ENCODE results near the gene DDX4. TPM values are rescaled to one million over a fixed set of nuclear protein-coding genes. Genes with fewer than 3 reads are reported as not detected.

The DDX4 gene
- total RNA-seq, 1 experiment from 2014 or later = not detected

- no peak within 1 kb of the TSS for H3K4me3 ChIP-seq
- peak; percentile 32 for DNase-seq
These were observed 113.2 kb downstream of the DDX4 start, which contains the start of gene IL31RA for GRCh38 chr5:55850839-55851674. Gene IL31RA (plus strand): TSS chr5:55851357. CDS start chr5:55851571, 214 bp downstream.

GRCh38 chr5:55851675-55851979, 113.8 kb downstream of the DDX4 start:
- H3K4me3 ChIP-seq = no peak overlapping the region
- no peaks in the 10 kb centered on the region for H3K9me3 ChIP-seq
- no peaks in the 10 kb centered on the region for H3K36me3 ChIP-seq
- DNase-seq = no peak
- no peaks in the 10 kb centered on the region for H3K27me3 ChIP-seq

More at GRCh38 chr5:55850839-55851674, 113.2 kb downstream of the DDX4 start, which contains the start of gene IL31RA:
- Histone ChIP-seq H3K27me3 (no peaks in the 10 kb centered on the region), H3K36me3 (no peaks in the 10 kb centered on the region), H3K9me3 (peaks cover under 1% of the 10 kb centered on the region; the same call in 1 of the 2 replicates)

GRCh38 chr5:55852503-55852902, 114.6 kb downstream of the DDX4 start:
- Histone ChIP-seq H3K9me3 (no peaks in the 10 kb centered on the region), H3K27me3 (no peaks in the 10 kb centered on the region)
- DNase-seq = no peak

GRCh38 chr5:55853041-55853670, 115.3 kb downstream of the DDX4 start:
- Histone ChIP-seq H3K4me3 (no peak overlapping the region), H3K27me3 (no peaks in the 10 kb centered on the region), H3K9me3 (no peaks in the 10 kb centered on the region), H3K36me3 (no peaks in the 10 kb centered on the region)
- DNase-seq = no peak

More at GRCh38 chr5:55852503-55852902, 114.6 kb downstream of the DDX4 start:
- Histone ChIP-seq H3K36me3 (no peaks in the 10 kb centered on the region), H3K4me3 (no peak overlapping the region)

DNA sequence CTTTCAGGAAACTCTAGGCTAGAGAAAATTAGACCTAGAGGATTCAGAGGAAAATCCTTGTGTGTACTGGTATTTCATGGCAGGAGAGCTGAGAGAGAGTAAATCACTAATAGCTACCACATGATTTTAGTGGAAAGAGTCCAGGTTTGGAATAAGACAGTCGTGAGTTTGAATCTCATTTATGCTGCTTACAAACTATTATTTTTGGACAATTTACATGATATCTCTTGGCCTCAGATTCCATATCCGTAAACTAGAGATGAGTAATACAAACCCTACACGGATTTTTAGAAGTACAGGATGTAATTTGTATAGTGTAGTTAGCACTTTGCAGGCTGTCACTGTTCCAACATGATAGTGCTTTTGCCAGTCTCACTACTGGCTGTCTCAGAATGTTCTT, 116.0 kb downstream of the DDX4 start:
- no peaks in the 10 kb centered on the region for H3K36me3 ChIP-seq
- no peaks in the 10 kb centered on the region for H3K27me3 ChIP-seq
- H3K4me3 ChIP-seq = no peak overlapping the region
- peak; percentile 23 for DNase-seq
- no peaks in the 10 kb centered on the region for H3K9me3 ChIP-seq

GRCh38 chr5:55855509-55855908, 117.6 kb downstream of the DDX4 start:
- no peaks in the 10 kb centered on the region for H3K36me3 ChIP-seq
- H3K9me3 ChIP-seq = no peaks in the 10 kb centered on the region
- H3K27me3 ChIP-seq = no peaks in the 10 kb centered on the region
- DNase-seq = no peak
- no peak overlapping the region for H3K4me3 ChIP-seq

DNA sequence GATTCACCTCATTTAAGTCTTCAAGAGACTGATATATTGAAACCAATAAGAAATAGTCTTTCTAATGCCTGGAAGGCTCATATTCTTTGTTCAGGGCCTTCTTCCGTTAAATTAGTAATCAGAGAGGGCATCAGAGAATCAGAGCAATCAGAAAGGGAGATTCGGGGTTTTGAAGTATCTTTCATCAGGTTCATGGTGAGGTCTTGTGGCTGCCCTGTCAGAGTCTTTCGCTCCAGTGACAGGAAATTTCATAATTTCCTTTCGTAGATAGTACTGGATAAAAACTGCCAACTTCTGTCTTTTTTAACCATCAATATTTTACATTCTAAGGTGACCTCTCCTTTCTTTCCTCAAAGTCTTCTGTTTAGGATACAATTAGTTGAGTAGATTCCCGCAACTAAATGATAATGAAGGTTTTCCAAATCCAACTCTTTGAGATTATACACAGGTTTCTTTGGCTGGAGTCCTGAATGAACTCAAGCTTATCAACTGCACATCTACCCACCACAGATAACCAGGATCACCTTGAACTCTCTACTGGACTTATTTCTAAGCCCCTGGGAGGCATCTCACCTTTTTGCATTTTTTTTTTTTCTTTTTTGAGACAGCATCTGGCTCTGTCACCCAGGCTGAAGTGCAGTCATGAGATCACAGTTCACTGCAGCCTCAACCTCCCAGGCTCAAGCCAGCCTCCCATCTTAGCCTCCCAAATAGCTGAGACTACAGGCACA, 118.8 kb downstream of the DDX4 start:
- DNase-seq = no peak
- Histone ChIP-seq H3K27me3 (no peaks in the 10 kb centered on the region), H3K36me3 (no peaks in the 10 kb centered on the region), H3K9me3 (no peaks in the 10 kb centered on the region), H3K4me3 (no peak overlapping the region)

GRCh38 chr5:55857247-55857640, 119.4 kb downstream of the DDX4 start:
- Histone ChIP-seq H3K4me3 (no peak overlapping the region), H3K27me3 (no peaks in the 10 kb centered on the region)

GRCh38 chr5:55858104-55858503, 120.2 kb downstream of the DDX4 start:
- no peak overlapping the region for H3K4me3 ChIP-seq
- no peak for DNase-seq
- H3K9me3 ChIP-seq = no peaks in the 10 kb centered on the region
- no peaks in the 10 kb centered on the region for H3K36me3 ChIP-seq
- H3K27me3 ChIP-seq = no peaks in the 10 kb centered on the region

More at GRCh38 chr5:55857247-55857640, 119.4 kb downstream of the DDX4 start:
- DNase-seq = no peak
- H3K36me3 ChIP-seq = no peaks in the 10 kb centered on the region
- no peaks in the 10 kb centered on the region for H3K9me3 ChIP-seq

GRCh38 chr5:55860288-55860687, 122.4 kb downstream of the DDX4 start:
- Histone ChIP-seq H3K36me3 (no peaks in the 10 kb centered on the region), H3K4me3 (no peak overlapping the region), H3K9me3 (no peaks in the 10 kb centered on the region), H3K27me3 (no peaks in the 10 kb centered on the region)
- DNase-seq = no peak

DNA sequence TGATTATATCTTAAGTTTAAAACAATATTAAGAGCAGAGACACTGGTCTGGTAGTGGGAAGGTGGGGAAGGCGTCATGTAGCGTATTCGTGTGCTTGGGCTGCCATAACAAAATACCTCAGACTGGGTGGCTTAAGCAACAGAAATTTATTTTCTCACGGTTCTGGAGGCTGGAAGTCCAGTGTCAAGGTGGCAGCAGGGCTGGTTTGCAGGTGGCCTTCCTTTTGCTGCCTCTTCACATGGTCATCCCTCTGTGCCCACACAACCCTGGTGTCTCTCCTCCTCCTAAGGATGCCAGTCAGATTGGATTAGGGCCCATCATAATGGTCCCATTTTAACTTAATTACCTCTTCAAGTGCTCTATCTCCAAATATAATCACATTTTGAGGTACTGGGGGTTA, 122.8 kb downstream of the DDX4 start:
- DNase-seq = no peak
- Histone ChIP-seq H3K36me3 (no peaks in the 10 kb centered on the region), H3K9me3 (no peaks in the 10 kb centered on the region), H3K4me3 (no peak overlapping the region), H3K27me3 (no peaks in the 10 kb centered on the region)

DNA sequence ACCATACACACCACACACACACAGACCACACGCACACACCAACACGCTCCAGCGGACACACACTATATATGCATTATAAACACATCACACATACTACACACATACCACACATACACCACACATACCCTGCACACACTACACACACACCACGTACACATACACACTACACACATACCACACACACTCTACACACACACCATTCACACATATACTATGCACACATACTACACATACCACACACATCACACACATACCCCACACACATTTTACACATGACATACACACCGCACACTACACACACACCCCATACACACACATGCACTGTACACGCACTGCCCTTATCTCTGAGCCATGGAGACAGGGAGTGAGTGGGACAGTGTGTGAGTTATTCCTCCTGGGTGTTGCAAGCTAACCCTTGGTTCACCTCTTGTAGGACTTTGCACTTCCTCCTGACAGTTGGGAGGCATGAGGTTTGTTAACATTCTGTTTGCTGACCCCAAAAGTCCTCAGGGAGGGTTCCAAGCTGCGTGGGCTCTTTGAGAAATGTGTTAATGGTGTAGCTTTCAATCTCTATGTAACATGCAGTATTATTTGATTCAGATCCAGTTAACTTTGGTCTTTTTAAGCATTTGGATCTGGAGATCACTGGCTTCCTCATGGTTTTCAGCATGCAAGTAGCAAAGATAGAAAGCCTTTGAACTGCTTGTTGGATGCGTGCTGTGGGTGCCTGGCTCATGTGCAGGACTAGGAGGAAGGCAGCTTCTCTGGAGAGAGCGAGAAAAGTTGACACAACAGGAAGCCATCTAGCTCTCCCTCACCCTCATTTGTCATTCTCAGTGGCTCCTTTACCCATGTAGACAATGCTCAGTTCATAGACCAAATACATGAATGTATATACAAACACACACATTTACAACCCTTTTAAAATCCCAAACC, 127.0 kb downstream of the DDX4 start:
- no peak overlapping the region for H3K4me3 ChIP-seq
- H3K36me3 ChIP-seq = no peaks in the 10 kb centered on the region
- no peaks in the 10 kb centered on the region for H3K27me3 ChIP-seq
- no peak for DNase-seq
- H3K9me3 ChIP-seq = no peaks in the 10 kb centered on the region

DNA sequence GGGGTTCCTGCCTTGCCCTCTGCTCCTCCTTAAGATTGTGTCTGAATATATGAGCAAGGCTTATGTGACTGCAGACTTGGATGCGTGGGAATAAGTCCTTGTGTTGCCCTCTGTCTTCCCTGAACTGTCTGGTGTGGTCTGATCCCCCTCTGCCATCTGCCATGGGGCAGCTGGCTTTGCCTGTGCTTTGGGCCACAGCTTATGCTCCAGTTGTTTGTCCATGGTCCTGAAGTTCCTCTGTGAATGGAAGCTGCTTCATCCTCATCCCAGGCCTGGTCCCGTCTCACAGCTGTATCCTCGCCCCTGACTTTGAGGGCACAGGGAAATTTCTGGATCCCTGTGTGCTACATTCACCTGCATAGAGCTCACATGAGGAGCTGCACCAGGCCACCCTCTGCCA, 128.0 kb downstream of the DDX4 start:
- DNase-seq = no peak
- Histone ChIP-seq H3K4me3 (no peak overlapping the region), H3K27me3 (no peaks in the 10 kb centered on the region)

GRCh38 chr5:55866485-55866884, 128.6 kb downstream of the DDX4 start:
- Histone ChIP-seq H3K9me3 (no peaks in the 10 kb centered on the region), H3K36me3 (no peaks in the 10 kb centered on the region), H3K4me3 (no peak overlapping the region), H3K27me3 (no peaks in the 10 kb centered on the region)
- DNase-seq = no peak

More for the DNA sequence above, 128.0 kb downstream of the DDX4 start:
- Histone ChIP-seq H3K36me3 (no peaks in the 10 kb centered on the region), H3K9me3 (no peaks in the 10 kb centered on the region)

All from MG63 (cell line).